ENCODE results near the gene KIF16B.

GRCh38 chr20:16552015-16552414 is 21.2 kb downstream of the KIF16B start:
- TF ChIP-seq POLR2A (IDR thresholded peaks at IDR 0.05) (no peak), CTCF (IDR thresholded peaks at IDR 0.05) (no peak)

Measured in uterus (tissue), 2 donors.